Uterus (tissue), 2 donors: ENCODE measurements around the gene CYP26C1.

ENCODE experiments used
- CTCF ChIP-seq, 4 experiments: fragments of 200-600 bp in 2 of 4; fragments of 450-650 bp in 2 of 4; sonication (generic) in 2 of 4; IDR thresholded peaks; one replicate each; pipeline ENCODE4 v1.5.1; 2016 to 2019; ENCODE audit warnings: antibody characterized with exemption in 4 of 4, mild to moderate bottlenecking in 2 of 4, moderate library complexity in 1 of 4
- POLR2A ChIP-seq, 2 donors: fragments of 450-650 bp; IDR thresholded peaks; one replicate each; pipeline ENCODE4 v1.6.1; 2016; ENCODE audit warnings: antibody characterized with exemption in 2 of 2, mild to moderate bottlenecking in 1 of 2, moderate library complexity in 1 of 2

- TF ChIP-seq CTCF (IDR thresholded peaks at IDR 0.05), result no peak
- TF ChIP-seq POLR2A (IDR thresholded peaks at IDR 0.05), result no peak
These were observed 31.7 kb upstream of the CYP26C1 start for GRCh38 chr10:93028883-93029282.
